Measurements from ENCODE around the gene ZAR1. TPM values are rescaled to one million over a fixed set of nuclear protein-coding genes. Genes with fewer than 3 reads are reported as not detected.

The ZAR1 gene
- total and polyA plus RNA-seq, 2 experiments from 2014 or later = not detected

DNA sequence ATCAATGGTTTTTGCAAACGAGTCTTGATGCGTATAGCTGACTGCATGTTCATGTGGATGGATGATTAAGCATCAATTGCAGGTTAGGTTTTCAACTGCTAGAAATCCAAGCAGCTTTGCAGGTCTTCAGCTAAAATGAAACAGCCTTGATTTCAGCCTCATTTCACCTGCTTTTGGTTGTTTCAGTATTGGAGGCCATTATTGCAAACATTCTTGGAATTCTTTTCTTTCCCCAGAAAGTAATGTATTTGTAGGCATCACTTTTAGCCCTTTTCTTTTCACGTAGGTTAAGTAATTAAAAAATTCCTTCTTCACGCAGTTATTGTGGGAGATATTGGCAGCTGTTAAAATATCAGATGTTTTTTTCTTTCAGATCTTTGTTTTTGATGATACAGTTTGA, 8.8 kb downstream of the ZAR1 start:
- H3K4me1 ChIP-seq (ENCODE audit: insufficient read depth) = no peaks in the 10 kb centered on the region
- WGBS, 2 experiments (ENCODE audit: low coverage in 1 of 2, low lambda C conversion rate in 2 of 2, missing lambda C conversion rate in 2 of 2) = 80 to 85% methylated on average over 4 of the region's 4 CpGs
- H3K27me3 ChIP-seq (replicated peaks; ENCODE audit: insufficient read depth) = no peaks in the 10 kb centered on the region
- H3K27ac ChIP-seq = no peak overlapping the region
- no peak overlapping the region for H3K4me3 ChIP-seq
- no peak overlapping the region for H3K4me2 ChIP-seq (ENCODE audit: unreplicated experiment)
- no peaks in the 10 kb centered on the region for H4K20me1 ChIP-seq (ENCODE audit: insufficient read depth)
- no peak overlapping the region for H3K9ac ChIP-seq
- no peaks in the 10 kb centered on the region for H3F3A ChIP-seq (ENCODE audit: insufficient read depth)
- no peaks in the 10 kb centered on the region for H3K9me3 ChIP-seq (ENCODE audit: low read depth)
- H3K9me2 ChIP-seq (ENCODE audit: insufficient read depth) = no peaks in the 10 kb centered on the region
- TF ChIP-seq EZH2phosphoT487 (IDR thresholded peaks at IDR 0.05; ENCODE audit: insufficient read depth, low read depth) (no peak), EZH2 (IDR thresholded peaks at IDR 0.05; ENCODE audit: insufficient read depth, poor library complexity, severe bottlenecking) (no peak)
- H3K36me3 ChIP-seq (ENCODE audit: low read depth) = peaks cover 28% of the 10 kb centered on the region
- no peak for DNase-seq
- H2AFZ ChIP-seq = no peak overlapping the region
- no peaks in the 10 kb centered on the region for H3K79me2 ChIP-seq (ENCODE audit: insufficient read depth)
- in situ Hi-C loops (cut with MboI) = no loop called here

DNA sequence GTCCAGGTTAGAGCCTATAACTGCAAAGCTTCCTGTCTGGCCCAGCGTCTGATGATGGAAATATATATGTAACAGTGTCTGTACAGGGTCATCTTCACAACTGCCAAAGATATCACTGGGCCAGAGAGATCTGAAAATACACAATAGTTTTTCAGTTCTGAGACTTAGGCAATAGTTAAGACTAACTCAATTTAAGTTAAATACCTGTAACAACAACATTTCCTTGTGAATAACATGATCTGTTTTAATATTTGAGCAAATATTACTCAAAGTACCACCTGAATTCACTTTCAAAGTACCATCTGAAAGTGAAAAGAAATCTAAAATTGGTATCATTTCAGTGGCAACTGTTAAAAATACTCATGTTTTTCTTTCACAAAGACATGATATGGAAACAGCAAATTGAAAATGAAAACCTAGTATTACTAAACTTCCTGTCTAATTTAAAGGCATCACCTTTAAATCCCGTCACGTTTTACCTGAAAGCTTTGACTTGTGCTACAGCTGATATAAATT, 9.6 kb downstream of the ZAR1 start:
- no peak overlapping the region for H3K27ac ChIP-seq
- no peak overlapping the region for H3K4me3 ChIP-seq
- H4K20me1 ChIP-seq (ENCODE audit: insufficient read depth) = no peaks in the 10 kb centered on the region
- WGBS, 2 experiments (ENCODE audit: low coverage in 1 of 2, low lambda C conversion rate in 2 of 2, missing lambda C conversion rate in 2 of 2) = 98 to 99% methylated on average over 3 of the region's 3 CpGs
- no peaks in the 10 kb centered on the region for H3K9me3 ChIP-seq (ENCODE audit: low read depth)
- DNase-seq = no peak
- no peaks in the 10 kb centered on the region for H3K27me3 ChIP-seq (replicated peaks; ENCODE audit: insufficient read depth)
- no peak overlapping the region for H3K9ac ChIP-seq
- no peaks in the 10 kb centered on the region for H3K4me1 ChIP-seq (ENCODE audit: insufficient read depth)
- H3K4me2 ChIP-seq (ENCODE audit: unreplicated experiment) = no peak overlapping the region
- TF ChIP-seq EZH2phosphoT487 (IDR thresholded peaks at IDR 0.05; ENCODE audit: insufficient read depth, low read depth) (no peak), EZH2 (IDR thresholded peaks at IDR 0.05; ENCODE audit: insufficient read depth, poor library complexity, severe bottlenecking) (no peak)
- H3K9me2 ChIP-seq (ENCODE audit: insufficient read depth) = no peaks in the 10 kb centered on the region
- no peak overlapping the region for H2AFZ ChIP-seq
- no peaks in the 10 kb centered on the region for H3K79me2 ChIP-seq (ENCODE audit: insufficient read depth)
- H3K36me3 ChIP-seq (ENCODE audit: low read depth) = peaks cover 28% of the 10 kb centered on the region
- no peaks in the 10 kb centered on the region for H3F3A ChIP-seq (ENCODE audit: insufficient read depth)
- in situ Hi-C loops (cut with MboI) = loop anchor here (25.0 kb wide), 1 partner anchor 113 kb away; no protein-coding TSS in a partner anchor

DNA sequence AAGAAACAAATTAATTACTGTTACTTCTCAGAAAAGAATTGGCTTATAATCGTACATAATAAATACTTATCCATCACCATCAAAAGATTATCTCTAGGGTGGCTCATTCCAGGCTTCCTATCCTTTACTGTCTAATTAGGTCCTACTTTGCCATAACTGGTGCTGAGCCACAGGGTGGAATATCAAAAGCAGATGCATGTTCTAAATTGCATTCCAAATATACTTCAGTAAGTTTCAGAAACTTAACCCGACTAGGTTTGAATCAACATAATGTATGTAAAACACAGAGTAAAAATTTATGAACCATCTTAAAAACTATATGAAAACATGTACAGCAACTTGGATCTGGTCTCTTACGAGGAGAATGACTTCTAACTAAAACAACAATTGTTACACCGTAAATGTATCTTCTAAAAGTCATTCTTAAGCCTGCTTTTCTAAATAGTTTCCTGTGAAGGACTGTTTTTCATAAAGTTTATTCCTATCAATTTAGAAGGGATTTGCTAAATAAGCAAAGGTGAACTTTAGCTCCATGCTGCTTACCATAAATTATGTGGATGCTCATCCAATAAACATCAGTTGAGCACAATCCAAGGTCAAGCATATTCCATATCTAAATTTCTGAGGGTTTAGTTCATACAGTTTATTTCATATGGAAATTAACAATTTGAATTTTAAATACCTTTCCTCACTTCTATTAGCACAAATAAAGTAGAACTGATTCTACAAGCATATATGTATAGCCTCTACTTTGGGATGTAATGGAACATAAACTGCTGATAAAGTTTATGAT, 13.4 kb downstream of the ZAR1 start:
- H3K79me2 ChIP-seq (ENCODE audit: insufficient read depth) = no peaks in the 10 kb centered on the region
- H4K20me1 ChIP-seq (ENCODE audit: insufficient read depth) = no peaks in the 10 kb centered on the region
- DNase-seq = no peak
- no peaks in the 10 kb centered on the region for H3F3A ChIP-seq (ENCODE audit: insufficient read depth)
- no peak overlapping the region for H2AFZ ChIP-seq
- no peaks in the 10 kb centered on the region for H3K4me1 ChIP-seq (ENCODE audit: insufficient read depth)
- H3K9me2 ChIP-seq (ENCODE audit: insufficient read depth) = no peaks in the 10 kb centered on the region
- no peak for TF ChIP-seq EZH2 (IDR thresholded peaks at IDR 0.05; ENCODE audit: insufficient read depth, poor library complexity, severe bottlenecking)
- TF ChIP-seq EZH2phosphoT487 (IDR thresholded peaks at IDR 0.05; ENCODE audit: insufficient read depth, low read depth) = no peak
- H3K27me3 ChIP-seq (replicated peaks; ENCODE audit: insufficient read depth) = no peaks in the 10 kb centered on the region
- H3K4me2 ChIP-seq (ENCODE audit: unreplicated experiment) = no peak overlapping the region
- no peaks in the 10 kb centered on the region for H3K9me3 ChIP-seq (ENCODE audit: low read depth)
- H3K27ac ChIP-seq = no peak overlapping the region
- H3K36me3 ChIP-seq (ENCODE audit: low read depth) = peaks cover 37% of the 10 kb centered on the region
- no peak overlapping the region for H3K4me3 ChIP-seq
- in situ Hi-C loops (cut with MboI) = loop anchor here (25.0 kb wide), 1 partner anchor 109 kb away; no protein-coding TSS in a partner anchor
- no peak overlapping the region for H3K9ac ChIP-seq
- 25 to 34% methylated on average over 4 of the region's 4 CpGs for WGBS, 2 experiments (ENCODE audit: low coverage in 1 of 2, low lambda C conversion rate in 2 of 2, missing lambda C conversion rate in 2 of 2)

GRCh38 chr4:48504026-48504330, 13.9 kb downstream of the ZAR1 start:
- TF ChIP-seq EZH2phosphoT487 (IDR thresholded peaks at IDR 0.05; ENCODE audit: insufficient read depth, low read depth) (no peak), EZH2 (IDR thresholded peaks at IDR 0.05; ENCODE audit: insufficient read depth, poor library complexity, severe bottlenecking) (no peak)
- H3K27ac ChIP-seq = no peak overlapping the region
- H3K4me2 ChIP-seq (ENCODE audit: unreplicated experiment) = no peak overlapping the region
- H3K79me2 ChIP-seq (ENCODE audit: insufficient read depth) = no peaks in the 10 kb centered on the region
- 94 to 95% methylated on average over 2 of the region's 2 CpGs for WGBS, 2 experiments (ENCODE audit: low coverage in 1 of 2, low lambda C conversion rate in 2 of 2, missing lambda C conversion rate in 2 of 2)
- H4K20me1 ChIP-seq (ENCODE audit: insufficient read depth) = no peaks in the 10 kb centered on the region
- H3K9ac ChIP-seq = no peak overlapping the region
- H2AFZ ChIP-seq = no peak overlapping the region
- no peaks in the 10 kb centered on the region for H3K9me2 ChIP-seq (ENCODE audit: insufficient read depth)
- H3K36me3 ChIP-seq (ENCODE audit: low read depth) = peaks cover 34% of the 10 kb centered on the region
- no peaks in the 10 kb centered on the region for H3K27me3 ChIP-seq (replicated peaks; ENCODE audit: insufficient read depth)
- no peak overlapping the region for H3K4me3 ChIP-seq
- in situ Hi-C loops (cut with MboI) = loop anchor here (25.0 kb wide), 1 partner anchor 108 kb away; no protein-coding TSS in a partner anchor
- DNase-seq = no peak
- no peaks in the 10 kb centered on the region for H3K4me1 ChIP-seq (ENCODE audit: insufficient read depth)
- no peaks in the 10 kb centered on the region for H3F3A ChIP-seq (ENCODE audit: insufficient read depth)
- H3K9me3 ChIP-seq (ENCODE audit: low read depth) = no peaks in the 10 kb centered on the region
